Mesendoderm (in vitro differentiated cells): ENCODE data around the gene NR3C1.

Experiments
- DNase-seq: peaks from one replicate; pipeline ENCODE4 v3.0.0; 2013
- H2AK5ac ChIP-seq: 2 replicates; pipeline ENCODE4 v1.6.1; 2013; ENCODE audit warnings: low read length, inconsistent platforms
- H2BK120ac ChIP-seq: 2 replicates; pipeline ENCODE4 v1.6.1; 2013; ENCODE audit warnings: low read depth, mild to moderate bottlenecking, low read length, moderate library complexity, mixed read lengths
- H2BK15ac ChIP-seq: replicated peaks from 2 replicates; pipeline ENCODE4 v1.6.1; 2013; ENCODE audit warnings: low read depth, mild to moderate bottlenecking, moderate library complexity
- H2BK5ac ChIP-seq: 2 replicates; pipeline ENCODE4 v1.6.1; 2013; ENCODE audit warnings: low read length, inconsistent platforms
- H3K18ac ChIP-seq: 2 replicates; pipeline ENCODE4 v1.6.1; 2013; ENCODE audit warnings: mild to moderate bottlenecking, low read length, mixed read lengths
- H3K23ac ChIP-seq: one replicate; pipeline ENCODE4 v1.6.1; 2013; ENCODE audit warnings: low read length
- H3K27ac ChIP-seq: 2 replicates; pipeline ENCODE4 v1.5.1; 2013; ENCODE audit warnings: low read depth, mild to moderate bottlenecking, inconsistent platforms, low read length, moderate library complexity
- H3K27me3 ChIP-seq: 2 replicates; pipeline ENCODE4 v1.6.1; 2013; ENCODE audit warnings: low read length, control low read depth, mild to moderate bottlenecking, inconsistent platforms; ENCODE audit not compliant: insufficient read depth, poor library complexity
- H3K36me3 ChIP-seq: 2 replicates; pipeline ENCODE4 v1.6.1; 2013; ENCODE audit warnings: low read length, inconsistent platforms; ENCODE audit not compliant: control insufficient read depth, insufficient read depth
- H3K4ac ChIP-seq: one replicate; pipeline ENCODE4 v1.6.1; 2013; ENCODE audit warnings: low read depth, mild to moderate bottlenecking, low read length, moderate library complexity
- H3K4me1 ChIP-seq: 2 replicates; pipeline ENCODE4 v1.6.1; 2013; ENCODE audit warnings: low read depth, low read length, inconsistent platforms; ENCODE audit not compliant: control insufficient read depth
- H3K4me2 ChIP-seq: 2 replicates; pipeline ENCODE4 v1.6.1; 2013; ENCODE audit warnings: low read length
- H3K4me3 ChIP-seq: 2 replicates; pipeline ENCODE4 v1.5.1; 2013; ENCODE audit warnings: mild to moderate bottlenecking, low read length
- H3K56ac ChIP-seq: one replicate; pipeline ENCODE4 v1.6.1; 2013; ENCODE audit warnings: low read length
- H3K79me1 ChIP-seq: 2 replicates; pipeline ENCODE4 v1.6.1; 2013; ENCODE audit warnings: low read length, inconsistent platforms
- H3K79me2 ChIP-seq: 2 replicates; pipeline ENCODE4 v1.6.1; 2013; ENCODE audit warnings: mild to moderate bottlenecking, low read length; ENCODE audit not compliant: control insufficient read depth, insufficient read depth
- H3K9ac ChIP-seq: 2 replicates; pipeline ENCODE4 v1.6.1; 2013; ENCODE audit warnings: low read length, inconsistent platforms
- H4K5ac ChIP-seq: one replicate; pipeline ENCODE4 v1.6.1; 2013; ENCODE audit warnings: low read length
- H4K8ac ChIP-seq: one replicate; pipeline ENCODE4 v1.6.1; 2013; ENCODE audit warnings: low read depth, mild to moderate bottlenecking, control low read depth, low read length, moderate library complexity
- WGBS: extraction: QIAGEN DNeasy Blood & Tissue Kit; methylation state at CpG from one replicate; pipeline ENCODE4 v1.1.7; 2013; ENCODE audit warnings: low lambda C conversion rate, missing lambda C conversion rate; ENCODE audit not compliant: insufficient coverage; ENCODE audit errors: extremely low coverage; 5-methylcytosine and 5-hydroxymethylcytosine counted together

The NR3C1 gene

DNA sequence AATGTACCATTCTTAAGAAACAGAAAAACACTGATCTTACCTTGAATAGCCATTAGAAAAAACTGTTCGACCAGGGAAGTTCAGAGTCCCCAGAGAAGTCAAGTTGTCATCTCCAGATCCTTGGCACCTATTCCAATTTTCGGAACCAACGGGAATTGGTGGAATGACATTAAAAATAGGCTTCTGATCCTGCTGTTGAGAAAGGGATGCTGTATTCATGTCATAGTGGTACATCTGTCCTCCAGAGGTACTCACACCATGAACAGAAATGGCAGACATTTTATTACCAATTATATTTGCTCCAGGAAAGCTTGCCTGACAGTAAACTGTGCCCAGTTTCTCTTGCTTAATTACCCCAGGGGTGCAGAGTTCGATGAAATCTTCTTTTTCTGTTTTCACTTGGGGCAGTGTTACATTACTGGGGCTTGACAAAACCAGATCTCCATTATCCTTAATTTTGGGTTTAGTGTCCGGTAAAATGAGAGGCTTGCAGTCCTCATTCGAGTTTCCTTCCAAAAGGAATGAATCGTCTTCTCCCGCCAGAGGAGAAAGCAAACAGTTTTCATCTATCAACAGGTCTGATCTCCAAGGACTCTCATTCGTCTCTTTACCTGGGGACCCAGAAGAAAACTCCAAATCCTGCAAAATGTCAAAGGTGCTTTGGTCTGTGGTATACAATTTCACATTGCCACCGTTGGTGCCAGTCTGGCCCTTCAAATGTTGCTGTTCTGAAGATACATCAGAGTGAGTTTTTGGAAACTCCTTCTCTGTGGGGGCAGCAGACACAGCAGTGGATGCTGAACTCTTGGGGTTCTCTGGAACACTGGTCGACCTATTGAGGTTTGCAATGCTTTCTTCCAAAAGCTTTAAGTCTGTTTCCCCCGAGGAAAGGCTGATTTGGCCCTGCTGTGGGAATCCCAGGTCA is 3.6 kb downstream of the NR3C1 start:
- Histone ChIP-seq H3K27me3 (no peaks in the 10 kb centered on the region), H4K8ac (no peak overlapping the region), H3K18ac (peak overlapping the region; percentile 65), H2BK120ac (no peak overlapping the region), H3K56ac (peak overlapping the region; percentile 28), H3K4me3 (no peak overlapping the region), H2BK15ac (no peak overlapping the region), H3K4me1 (peaks cover 10% of the 10 kb centered on the region), H3K79me1 (peaks cover 4% of the 10 kb centered on the region), H2AK5ac (peak overlapping the region; percentile 39), H3K9ac (no peak overlapping the region), H3K79me2 (peaks cover 5% of the 10 kb centered on the region), H3K27ac (no peak overlapping the region), H3K36me3 (no peaks in the 10 kb centered on the region), H3K23ac (peak overlapping the region; percentile 54), H2BK5ac (no peak overlapping the region), H3K4ac (peak overlapping the region; percentile 31), H3K4me2 (no peak overlapping the region), H4K5ac (no peak overlapping the region)
- WGBS, result no CpG with 5 or more reads among the region's 12 CpGs
- no peak for DNase-seq

DNA sequence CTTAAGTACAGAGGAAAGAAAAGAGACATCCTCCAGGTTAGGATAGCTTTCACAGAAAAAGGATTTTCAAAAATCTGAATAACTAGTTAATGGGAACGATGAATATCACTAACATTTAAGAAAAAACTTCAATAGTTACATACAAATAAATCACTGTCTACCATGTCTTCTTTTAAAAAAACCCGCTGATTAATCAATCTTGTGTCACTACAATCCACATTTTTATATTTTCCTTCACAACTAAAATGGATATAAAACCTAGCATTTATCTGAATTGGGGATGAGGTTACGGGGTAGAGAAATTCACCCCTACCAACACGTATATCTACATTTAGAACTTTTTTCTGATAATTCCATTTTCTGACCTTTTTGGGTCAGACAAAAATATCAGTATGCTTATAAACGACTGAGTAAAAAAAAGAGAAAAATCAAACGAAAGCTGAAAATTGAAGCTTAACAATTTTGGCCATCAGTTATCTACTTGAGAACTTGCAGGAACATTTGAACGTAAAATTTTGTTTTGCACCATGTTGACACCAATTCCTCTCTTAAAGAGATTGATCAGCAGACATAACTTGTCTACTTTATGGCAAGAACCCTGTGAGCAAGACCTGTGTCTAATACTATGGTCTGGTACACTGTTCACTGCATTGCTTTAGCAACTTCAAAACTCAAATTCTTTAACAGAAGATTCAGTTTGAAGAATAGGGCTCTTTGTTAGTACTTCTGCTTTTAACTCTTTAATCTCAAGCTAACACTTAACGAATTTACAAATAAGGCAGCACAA is 4.8 kb downstream of the NR3C1 start:
- DNase-seq, result no peak
- H4K8ac ChIP-seq, result no peak overlapping the region
- peaks cover 10% of the 10 kb centered on the region for H3K4me1 ChIP-seq
- peaks cover 4% of the 10 kb centered on the region for H3K79me1 ChIP-seq
- no peak overlapping the region for H2AK5ac ChIP-seq
- no peak overlapping the region for H3K23ac ChIP-seq
- H3K79me2 ChIP-seq, result peaks cover 7% of the 10 kb centered on the region
- no peaks in the 10 kb centered on the region for H3K27me3 ChIP-seq
- H3K4ac ChIP-seq, result no peak overlapping the region
- no peak overlapping the region for H2BK5ac ChIP-seq
- H2BK120ac ChIP-seq, result no peak overlapping the region
- H3K36me3 ChIP-seq, result no peaks in the 10 kb centered on the region
- H2BK15ac ChIP-seq, result no peak overlapping the region
- H3K27ac ChIP-seq, result no peak overlapping the region
- no peak overlapping the region for H4K5ac ChIP-seq
- no peak overlapping the region for H3K56ac ChIP-seq
- peak overlapping the region; percentile 20 for H3K9ac ChIP-seq
- no peak overlapping the region for H3K4me2 ChIP-seq
- 100% methylated on average over 1 of the region's 8 CpGs for WGBS
- no peak overlapping the region for H3K4me3 ChIP-seq
- H3K18ac ChIP-seq, result no peak overlapping the region

DNA sequence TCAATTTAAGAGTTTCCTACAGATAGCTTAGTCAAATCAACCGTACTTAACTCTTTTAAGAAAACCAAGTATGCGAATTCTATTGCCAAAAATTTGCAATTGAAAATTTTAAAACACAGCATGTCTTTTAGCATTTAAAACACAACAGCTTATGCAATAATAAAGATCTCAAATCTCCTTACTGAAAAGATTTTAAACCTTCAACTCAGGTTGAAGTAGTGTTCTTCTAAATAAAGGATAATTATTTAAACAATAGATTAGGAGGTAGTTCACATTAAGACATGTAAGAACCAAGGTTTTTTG is 5.5 kb downstream of the NR3C1 start:
- H3K4ac ChIP-seq, result no peak overlapping the region
- H3K18ac ChIP-seq, result no peak overlapping the region
- WGBS, result no CpG with 5 or more reads among the region's 2 CpGs
- H3K79me1 ChIP-seq, result peaks cover 4% of the 10 kb centered on the region
- H3K4me2 ChIP-seq, result no peak overlapping the region
- H3K23ac ChIP-seq, result no peak overlapping the region
- no peak overlapping the region for H2BK5ac ChIP-seq
- no peak overlapping the region for H4K5ac ChIP-seq
- DNase-seq, result no peak
- H2BK120ac ChIP-seq, result no peak overlapping the region
- peaks cover 7% of the 10 kb centered on the region for H3K79me2 ChIP-seq
- no peak overlapping the region for H2AK5ac ChIP-seq
- H3K9ac ChIP-seq, result no peak overlapping the region
- no peaks in the 10 kb centered on the region for H3K36me3 ChIP-seq
- H3K56ac ChIP-seq, result no peak overlapping the region
- no peak overlapping the region for H4K8ac ChIP-seq
- H3K27ac ChIP-seq, result no peak overlapping the region
- H2BK15ac ChIP-seq, result no peak overlapping the region
- H3K4me3 ChIP-seq, result no peak overlapping the region
- no peaks in the 10 kb centered on the region for H3K27me3 ChIP-seq
- H3K4me1 ChIP-seq, result peaks cover 10% of the 10 kb centered on the region

DNA sequence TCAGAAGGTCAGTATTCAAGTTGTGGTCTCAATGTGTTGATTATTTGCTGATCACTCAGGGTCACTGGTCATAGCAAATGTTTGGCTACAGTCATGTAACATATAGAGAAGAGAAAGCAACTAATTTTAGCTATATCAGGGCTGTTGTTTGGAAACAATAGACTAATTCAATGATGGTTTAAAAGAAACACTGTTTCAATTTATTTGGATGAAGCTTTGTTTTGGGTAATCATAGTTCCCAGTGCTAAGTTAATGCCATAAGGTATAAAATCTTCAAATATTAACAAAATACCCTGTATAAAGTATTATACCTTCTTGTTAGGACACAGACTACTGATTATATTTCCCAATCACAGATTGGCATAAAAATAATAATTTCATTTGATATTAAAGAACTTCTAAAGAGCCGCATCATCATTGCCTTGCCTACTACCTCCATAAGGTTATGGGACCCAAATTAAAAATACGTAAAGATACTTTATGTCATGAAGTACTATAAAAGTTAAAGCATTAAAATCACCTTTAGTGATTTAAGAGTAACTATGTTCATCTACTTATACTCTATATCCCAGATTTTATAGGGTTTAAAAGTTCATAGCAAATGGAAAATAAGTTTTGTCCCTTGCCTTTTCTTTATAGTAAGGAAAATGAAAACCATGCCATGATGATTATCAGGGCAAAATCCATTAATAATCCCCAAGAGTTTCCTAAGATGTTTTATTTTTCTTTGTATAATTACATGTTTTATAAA is 6.0 kb downstream of the NR3C1 start:
- H3K79me2 ChIP-seq, result peaks cover 7% of the 10 kb centered on the region
- no peak overlapping the region for H3K18ac ChIP-seq
- H3K27ac ChIP-seq, result no peak overlapping the region
- H3K56ac ChIP-seq, result no peak overlapping the region
- no CpG with 5 or more reads among the region's 2 CpGs for WGBS
- H2BK5ac ChIP-seq, result no peak overlapping the region
- no peaks in the 10 kb centered on the region for H3K36me3 ChIP-seq
- peaks cover 4% of the 10 kb centered on the region for H3K79me1 ChIP-seq
- H3K4me2 ChIP-seq, result no peak overlapping the region
- no peak overlapping the region for H3K23ac ChIP-seq
- no peak overlapping the region for H3K4ac ChIP-seq
- peaks cover 10% of the 10 kb centered on the region for H3K4me1 ChIP-seq
- no peaks in the 10 kb centered on the region for H3K27me3 ChIP-seq
- no peak overlapping the region for H3K9ac ChIP-seq
- no peak overlapping the region for H2BK120ac ChIP-seq
- no peak overlapping the region for H4K5ac ChIP-seq
- H4K8ac ChIP-seq, result no peak overlapping the region
- H3K4me3 ChIP-seq, result no peak overlapping the region
- H2BK15ac ChIP-seq, result no peak overlapping the region
- no peak overlapping the region for H2AK5ac ChIP-seq
- no peak for DNase-seq

DNA sequence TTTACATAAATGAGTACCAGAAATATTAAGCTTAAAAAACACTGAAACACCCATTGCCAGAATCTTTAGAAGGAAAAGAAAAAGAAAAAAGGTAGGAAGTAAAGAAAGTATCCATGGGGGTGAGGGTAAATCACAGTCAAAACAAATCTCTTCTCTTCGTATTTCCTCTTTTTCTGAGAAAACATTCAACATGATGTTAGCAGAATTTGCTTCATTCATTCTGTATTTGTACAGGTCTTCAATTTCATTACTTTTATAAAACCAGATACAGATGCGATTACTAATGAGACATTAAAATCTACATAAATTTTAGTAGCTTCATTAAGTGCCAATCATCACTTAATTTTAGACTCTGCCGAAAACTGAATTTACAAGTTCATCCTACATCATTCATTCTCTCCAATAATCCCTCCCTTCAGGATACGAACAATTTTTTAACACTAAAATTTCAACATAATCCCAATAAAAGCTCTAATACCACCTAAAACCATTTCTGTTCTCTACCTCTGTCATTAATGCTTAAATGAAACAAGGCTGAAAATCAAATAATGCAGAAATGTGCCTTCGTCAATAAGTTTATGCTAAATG is 7.0 kb downstream of the NR3C1 start:
- DNase-seq, result no peak
- H3K36me3 ChIP-seq, result no peaks in the 10 kb centered on the region
- H3K4me3 ChIP-seq, result no peak overlapping the region
- peaks cover 4% of the 10 kb centered on the region for H3K79me1 ChIP-seq
- H3K9ac ChIP-seq, result no peak overlapping the region
- no peak overlapping the region for H4K5ac ChIP-seq
- H2BK120ac ChIP-seq, result no peak overlapping the region
- no peak overlapping the region for H3K27ac ChIP-seq
- no peak overlapping the region for H2BK15ac ChIP-seq
- H3K56ac ChIP-seq, result no peak overlapping the region
- 100% methylated on average over 2 of the region's 5 CpGs for WGBS
- peaks cover 7% of the 10 kb centered on the region for H3K79me2 ChIP-seq
- H2BK5ac ChIP-seq, result no peak overlapping the region
- H3K18ac ChIP-seq, result no peak overlapping the region
- no peak overlapping the region for H2AK5ac ChIP-seq
- H3K4me2 ChIP-seq, result no peak overlapping the region
- H4K8ac ChIP-seq, result no peak overlapping the region
- no peak overlapping the region for H3K4ac ChIP-seq
- H3K4me1 ChIP-seq, result peaks cover 8% of the 10 kb centered on the region
- H3K27me3 ChIP-seq, result no peaks in the 10 kb centered on the region
- no peak overlapping the region for H3K23ac ChIP-seq
